CD14-positive monocyte (primary cell): ENCODE data around the gene RBMS3. TPM values are rescaled to one million over a fixed set of nuclear protein-coding genes. Genes with fewer than 3 reads are reported as not detected.

ENCODE experiments used
- DNase-seq, 3 donors: peaks; one replicate each; pipeline ENCODE4 v3.0.0-alpha.2; 2011 to 2022
- H2AFZ ChIP-seq: 2 replicates; pipeline ENCODE4 v1.6.0; 2012; ENCODE audit warnings: mild to moderate bottlenecking, low read depth, low read length, inconsistent platforms; ENCODE audit not compliant: insufficient read depth, poor library complexity, severe bottlenecking
- H3K27ac ChIP-seq, 2 donors: 1 replicate in 1 of 2; 2 replicates in 1 of 2; pipeline ENCODE4 v1.5.1; 2012 to 2013; ENCODE audit warnings: low read length in 2 of 2, control low read depth in 1 of 2, inconsistent platforms in 1 of 2, low read depth in 1 of 2, mild to moderate bottlenecking in 1 of 2
- H3K27me3 ChIP-seq, 2 donors: one replicate each; pipeline versions ENCODE4 v1.6.0 to v1.6.1; 2011 to 2013; ENCODE audit warnings: low read length in 2 of 2; ENCODE audit not compliant: control insufficient read depth in 2 of 2, insufficient read depth in 2 of 2
- H3K36me3 ChIP-seq, 2 donors: replicated peaks in 1 of 2; 1 replicate in 1 of 2; 2 replicates in 1 of 2; pipeline versions ENCODE4 v1.5.1 to v1.6.1; 2012 to 2013; ENCODE audit warnings: low read length in 2 of 2, control low read depth in 1 of 2, inconsistent platforms in 1 of 2, mild to moderate bottlenecking in 1 of 2; ENCODE audit not compliant: insufficient read depth in 2 of 2, control insufficient read depth in 1 of 2
- H3K4me1 ChIP-seq, 2 donors: 1 replicate in 1 of 2; 2 replicates in 1 of 2; pipeline versions ENCODE4 v1.5.1 to v1.6.1; 2012 to 2013; ENCODE audit warnings: low read length in 2 of 2, control low read depth in 1 of 2, inconsistent platforms in 1 of 2, mild to moderate bottlenecking in 1 of 2, moderate library complexity in 1 of 2; ENCODE audit not compliant: insufficient read depth in 2 of 2, control insufficient read depth in 1 of 2
- H3K4me2 ChIP-seq: replicated peaks from 2 replicates; pipeline ENCODE3; 2012; ENCODE audit warnings: low read length, moderate library complexity, mild to moderate bottlenecking; ENCODE audit not compliant: poor library complexity, severe bottlenecking; ENCODE audit errors: extremely low read depth
- H3K4me3 ChIP-seq, 3 experiments: fragments of 200-600 bp in 1 of 3; sonication (generic) in 1 of 3; replicated peaks in 1 of 3; 1 replicate in 2 of 3; 2 replicates in 1 of 3; pipeline ENCODE4 v1.5.1; 2011 to 2013; ENCODE audit warnings: low read length in 3 of 3, mild to moderate bottlenecking in 3 of 3, control low read depth in 2 of 3, low read depth in 2 of 3, inconsistent platforms in 1 of 3, moderate library complexity in 1 of 3
- H3K79me2 ChIP-seq: 2 replicates; pipeline ENCODE4 v1.6.0; 2012; ENCODE audit warnings: mild to moderate bottlenecking, control low read depth, inconsistent platforms, low read length, moderate library complexity; ENCODE audit not compliant: insufficient read depth
- H3K9ac ChIP-seq: 2 replicates; pipeline ENCODE4 v1.6.0; 2017; ENCODE audit warnings: low read length, mild to moderate bottlenecking; ENCODE audit not compliant: insufficient read depth, poor library complexity, severe bottlenecking
- H3K9me3 ChIP-seq, 2 donors: replicated peaks in 1 of 2; 1 replicate in 1 of 2; 2 replicates in 1 of 2; pipeline versions ENCODE4 v1.5.1 to v1.6.1; 2012 to 2013; ENCODE audit warnings: low read length in 2 of 2, control low read depth in 1 of 2; ENCODE audit not compliant: control insufficient read depth in 1 of 2, insufficient read depth in 1 of 2
- H4K20me1 ChIP-seq: 2 replicates; pipeline ENCODE4 v1.6.0; 2012; ENCODE audit warnings: mild to moderate bottlenecking, low read length, control low read depth, moderate library complexity; ENCODE audit not compliant: insufficient read depth
- H3K27ac Mint-ChIP-seq, 7 donors: one replicate each; pipeline ENCODE4 v1.8.0; 2020; ENCODE audit warnings: mild to moderate bottlenecking in 7 of 7, mixed read lengths in 7 of 7, moderate library complexity in 6 of 7, inconsistent platforms in 2 of 7
- H3K27me3 Mint-ChIP-seq, 3 donors: one replicate each; pipeline ENCODE4 v1.8.0; 2021 to 2022; ENCODE audit warnings: low read depth in 3 of 3, mild to moderate bottlenecking in 3 of 3, mixed read lengths in 3 of 3, moderate library complexity in 3 of 3, inconsistent platforms in 1 of 3
- H3K36me3 Mint-ChIP-seq, 2 donors: one replicate each; pipeline ENCODE4 v1.8.0; 2020; ENCODE audit warnings: mixed read lengths in 2 of 2, inconsistent platforms in 1 of 2, mild to moderate bottlenecking in 1 of 2
- H3K4me1 Mint-ChIP-seq: one replicate; pipeline ENCODE4 v1.8.0; 2020; ENCODE audit warnings: mild to moderate bottlenecking, mixed read lengths
- H3K4me3 Mint-ChIP-seq, 2 donors: one replicate each; pipeline ENCODE4 v1.8.0; 2020; ENCODE audit warnings: mild to moderate bottlenecking in 2 of 2, mixed read lengths in 2 of 2, moderate library complexity in 1 of 2
- H3K9me3 Mint-ChIP-seq, 7 donors: one replicate each; pipeline ENCODE4 v1.8.0; 2020 to 2022; ENCODE audit warnings: mixed read lengths in 7 of 7, mild to moderate bottlenecking in 6 of 7, moderate library complexity in 6 of 7, inconsistent platforms in 2 of 7
- CTCF ChIP-seq: fragments of 200-600 bp; IDR thresholded peaks from one replicate; pipeline ENCODE4 v1.8.0; 2022; ENCODE audit warnings: antibody characterized with exemption, mild to moderate bottlenecking
- WGBS: methylation state at CpG from one replicate; pipeline ENCODE4 v1.1.5; 2013; ENCODE audit warnings: missing lambda C conversion rate; ENCODE audit not compliant: insufficient coverage; 5-methylcytosine and 5-hydroxymethylcytosine counted together
- intact Hi-C, 2 donors: fragments of 100-400 bp; cut with micrococcal nuclease; formaldehyde crosslinking; loops; one replicate each; pipeline versions ENCODE4 v1.15.0 to v1.15.1; 2023
- polyA plus RNA-seq, 3 donors: library from polyadenylated mRNA; depleted of rRNA in 1 of 3; unstranded in 2 of 3; stranded (reverse) in 1 of 3; fragments of 300-500 nt in 2 of 3; fragments of >200 nt in 1 of 3; fragmentation: Illumina TruSeq in 2 of 3; gene quantifications; 1 replicate in 2 of 3; 2 replicates in 1 of 3; pipeline ENCODE4 v1.2.3, GENCODE V29; 2012 to 2021

RBMS3 gene
- polyA plus RNA-seq, 3 donors: not detected

GRCh38 chr3:30011237-30011803 lies 730.4 kb downstream of the RBMS3 start:
- no peak overlapping the region for H3K27ac Mint-ChIP-seq
- H2AFZ ChIP-seq: no peak overlapping the region
- H3K9me3 Mint-ChIP-seq: no peaks in the 10 kb centered on the region
- no peak for TF ChIP-seq CTCF
- no peaks in the 10 kb centered on the region for H3K9me3 ChIP-seq
- intact Hi-C loops: loop anchor here (5.0 to 10.0 kb wide), 3 partner anchors 183 to 683 kb away; no protein-coding TSS in a partner anchor
- no peak for DNase-seq
- no peak overlapping the region for H3K27ac ChIP-seq
- H3K79me2 ChIP-seq: no peaks in the 10 kb centered on the region
- no CpG with 5 or more reads among the region's 4 CpGs for WGBS
- H3K4me2 ChIP-seq: no peak overlapping the region
- no peaks in the 10 kb centered on the region for H3K27me3 ChIP-seq
- H3K36me3 ChIP-seq: no peaks in the 10 kb centered on the region
- H3K4me3 Mint-ChIP-seq: no peak overlapping the region
- peaks cover 0 to 6% of the 10 kb centered on the region in 2 donors for H3K4me1 ChIP-seq
- no peak overlapping the region for H3K4me3 ChIP-seq
- peaks cover 6% of the 10 kb centered on the region for H3K4me1 Mint-ChIP-seq
- H4K20me1 ChIP-seq: no peaks in the 10 kb centered on the region
- H3K27me3 Mint-ChIP-seq: no peaks in the 10 kb centered on the region
- H3K36me3 Mint-ChIP-seq: no peaks in the 10 kb centered on the region
- H3K9ac ChIP-seq: no peak overlapping the region

GRCh38 chr3:30012941-30013543 lies 732.2 kb downstream of the RBMS3 start:
- Histone ChIP-seq H3K4me2 (no peak overlapping the region), H3K9me3 (no peaks in the 10 kb centered on the region), H3K79me2 (no peaks in the 10 kb centered on the region), H4K20me1 (no peaks in the 10 kb centered on the region), H3K27ac (no peak overlapping the region), H3K36me3 (no peaks in the 10 kb centered on the region), H3K4me1 (peaks cover 0 to under 1% of the 10 kb centered on the region in 2 donors), H3K4me3 (no peak overlapping the region), H2AFZ (no peak overlapping the region), H3K9ac (no peak overlapping the region), H3K27me3 (no peaks in the 10 kb centered on the region)
- H3K9me3 Mint-ChIP-seq: no peaks in the 10 kb centered on the region
- H3K27me3 Mint-ChIP-seq: no peaks in the 10 kb centered on the region
- peak; percentile 43 to 75 (median 60) for DNase-seq
- no peak overlapping the region for H3K27ac Mint-ChIP-seq
- WGBS: no CpG with 5 or more reads among the region's 2 CpGs
- no peak overlapping the region for H3K4me3 Mint-ChIP-seq
- no peaks in the 10 kb centered on the region for H3K4me1 Mint-ChIP-seq
- no peaks in the 10 kb centered on the region for H3K36me3 Mint-ChIP-seq
- TF ChIP-seq CTCF: peak; percentile 87
- intact Hi-C loops: loop anchor here (5.0 to 10.0 kb wide), 3 partner anchors 182 to 682 kb away; no protein-coding TSS in a partner anchor
